ENCODE measurements around the gene GNAZ.

The GNAZ gene

DNA sequence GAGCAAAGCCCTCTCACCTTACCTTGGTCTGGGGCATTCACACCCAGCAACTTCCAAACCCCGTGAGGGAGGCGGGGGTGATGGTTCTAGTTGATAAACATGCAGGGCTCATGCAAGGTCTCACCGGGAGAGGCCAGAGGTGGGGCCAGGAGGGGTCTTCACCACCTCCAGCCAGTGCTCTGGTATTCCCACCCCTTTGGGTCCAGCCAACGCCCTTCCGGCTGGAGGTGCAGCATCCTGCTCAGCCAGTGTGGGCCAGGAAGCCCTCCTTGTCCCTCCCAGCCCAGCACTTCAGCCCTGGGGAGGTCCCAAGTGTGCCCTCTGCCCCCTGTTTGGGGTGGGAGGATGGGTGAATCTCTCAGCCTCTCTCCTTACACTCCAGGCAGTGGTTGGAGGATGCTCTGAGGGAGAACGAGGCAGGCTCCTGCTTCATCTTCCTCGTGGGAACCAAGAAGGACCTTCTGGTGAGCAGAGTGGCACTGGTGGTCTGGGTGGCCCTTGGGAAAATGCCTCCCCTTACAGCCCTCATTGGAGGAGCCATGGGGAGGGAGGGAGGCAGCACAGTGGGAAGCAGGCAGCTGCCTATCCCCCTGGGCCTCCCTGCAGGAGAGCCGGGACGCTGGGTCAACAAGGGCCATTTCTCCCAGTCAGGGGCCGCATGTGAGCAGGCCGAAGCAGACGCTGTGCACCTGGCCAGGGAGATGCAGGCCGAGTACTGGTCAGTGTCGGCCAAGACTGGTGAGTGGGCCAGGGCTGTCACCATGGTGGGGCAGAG, 88.4 kb downstream of the GNAZ start:
- Histone ChIP-seq H2BK15ac (ENCODE audit: low read length) (peak overlapping the region; percentile 77), H3K4me3 (ENCODE audit: low read length in 2 of 2) (no peak overlapping the region), H2AFZ (ENCODE audit: low read length) (no peak overlapping the region), H2BK120ac (ENCODE audit: low read depth, low read length) (no peak overlapping the region), H3K23ac (ENCODE audit: low read depth, low read length, poor library complexity) (peak overlapping the region; percentile 86), H3K4me1 (ENCODE audit: control insufficient read depth in 2 of 2, insufficient read depth in 1 of 2, low read depth in 1 of 2, low read length in 2 of 2) (peaks cover 0 to 13% of the 10 kb centered on the region in 2 donors), H3K4ac (ENCODE audit: low read length) (peak overlapping the region; percentile 68), H2BK12ac (ENCODE audit: low read length) (peak overlapping the region; percentile 34), H4K8ac (ENCODE audit: low read depth, low read length) (no peak overlapping the region), H3K9ac (ENCODE audit: low read depth, low read length, poor library complexity) (peak overlapping the region; percentile 63), H3K27ac (replicated peaks; ENCODE audit: low read length) (no peak overlapping the region), H3K27me3 (ENCODE audit: control insufficient read depth in 3 of 3, insufficient read depth in 3 of 3, low read depth in 1 of 3, low read length in 3 of 3) (no peaks in the 10 kb centered on the region), H3K14ac (ENCODE audit: low read length) (peak overlapping the region; percentile 32), H3K9me3 (replicated peaks in 1 of 2; ENCODE audit: control insufficient read depth in 2 of 2, insufficient read depth in 1 of 2, low read depth in 1 of 2, low read length in 2 of 2) (no peaks in the 10 kb centered on the region), H2BK5ac (ENCODE audit: low read length) (peak overlapping the region; percentile 27), H3K36me3 (replicated peaks in 1 of 2; ENCODE audit: control insufficient read depth in 2 of 2, insufficient read depth in 2 of 2, low read length in 2 of 2) (peaks cover 0 to 39% of the 10 kb centered on the region in 2 donors), H3K18ac (ENCODE audit: low read length) (peak overlapping the region; percentile 71), H3K4me2 (ENCODE audit: insufficient read depth, low read length, poor library complexity, severe bottlenecking) (no peak overlapping the region), H4K91ac (ENCODE audit: low read depth, low read length, poor library complexity) (no peak overlapping the region), H3K79me1 (ENCODE audit: low read depth, low read length) (no peaks in the 10 kb centered on the region), H2AK5ac (ENCODE audit: low read depth, low read length) (peak overlapping the region; percentile 82)
- WGBS, 2 donors (ENCODE audit: extremely low coverage in 2 of 2, insufficient read length in 2 of 2, insufficient replicate concordance in 1 of 2): no CpG with 5 or more reads among the region's 14 CpGs
- DNase-seq (ENCODE audit: low spot score): no peak

- Histone ChIP-seq H3K14ac (ENCODE audit: low read length) (no peak overlapping the region), H3K9ac (ENCODE audit: low read depth, low read length, poor library complexity) (peak overlapping the region; percentile 63), H3K18ac (ENCODE audit: low read length) (peak overlapping the region; percentile 71), H4K8ac (ENCODE audit: low read depth, low read length) (no peak overlapping the region), H2BK120ac (ENCODE audit: low read depth, low read length) (no peak overlapping the region), H4K91ac (ENCODE audit: low read depth, low read length, poor library complexity) (no peak overlapping the region), H3K4me2 (ENCODE audit: insufficient read depth, low read length, poor library complexity, severe bottlenecking) (no peak overlapping the region), H2BK15ac (ENCODE audit: low read length) (peak overlapping the region; percentile 77), H3K23ac (ENCODE audit: low read depth, low read length, poor library complexity) (peak overlapping the region; percentile 86), H3K27me3 (ENCODE audit: control insufficient read depth in 3 of 3, insufficient read depth in 3 of 3, low read depth in 1 of 3, low read length in 3 of 3) (no peaks in the 10 kb centered on the region), H3K4me3 (ENCODE audit: low read length in 2 of 2) (no peak overlapping the region), H3K27ac (replicated peaks; ENCODE audit: low read length) (no peak overlapping the region), H3K36me3 (replicated peaks in 1 of 2; ENCODE audit: control insufficient read depth in 2 of 2, insufficient read depth in 2 of 2, low read length in 2 of 2) (peaks cover 0 to 36% of the 10 kb centered on the region in 2 donors), H2BK12ac (ENCODE audit: low read length) (peak overlapping the region; percentile 34), H2AFZ (ENCODE audit: low read length) (no peak overlapping the region), H2AK5ac (ENCODE audit: low read depth, low read length) (peak overlapping the region; percentile 73), H3K4ac (ENCODE audit: low read length) (peak overlapping the region; percentile 68), H2BK5ac (ENCODE audit: low read length) (no peak overlapping the region), H3K79me1 (ENCODE audit: low read depth, low read length) (no peaks in the 10 kb centered on the region), H3K9me3 (replicated peaks in 1 of 2; ENCODE audit: control insufficient read depth in 2 of 2, insufficient read depth in 1 of 2, low read depth in 1 of 2, low read length in 2 of 2) (no peaks in the 10 kb centered on the region), H3K4me1 (ENCODE audit: control insufficient read depth in 2 of 2, insufficient read depth in 1 of 2, low read depth in 1 of 2, low read length in 2 of 2) (peaks cover under 1 to 10% of the 10 kb centered on the region in 2 donors)
- no peak for DNase-seq (ENCODE audit: low spot score)
- no CpG with 5 or more reads among the region's 6 CpGs for WGBS, 2 donors (ENCODE audit: extremely low coverage in 2 of 2, insufficient read length in 2 of 2, insufficient replicate concordance in 1 of 2)
Observed at GRCh38 chr22:23159291-23159630, 88.9 kb downstream of the GNAZ start.

GRCh38 chr22:23161029-23161428, 90.7 kb downstream of the GNAZ start:
- Histone ChIP-seq H3K4me3 (ENCODE audit: low read length in 2 of 2) (no peak overlapping the region), H3K27me3 (ENCODE audit: control insufficient read depth in 3 of 3, insufficient read depth in 3 of 3, low read depth in 1 of 3, low read length in 3 of 3) (no peaks in the 10 kb centered on the region), H2BK12ac (ENCODE audit: low read length) (no peak overlapping the region), H3K36me3 (replicated peaks in 1 of 2; ENCODE audit: control insufficient read depth in 2 of 2, insufficient read depth in 2 of 2, low read length in 2 of 2) (peaks cover 2 to 22% of the 10 kb centered on the region in 2 donors), H3K23ac (ENCODE audit: low read depth, low read length, poor library complexity) (peak overlapping the region; percentile 86), H3K4me1 (ENCODE audit: control insufficient read depth in 2 of 2, insufficient read depth in 1 of 2, low read depth in 1 of 2, low read length in 2 of 2) (peaks cover 2 to 9% of the 10 kb centered on the region in 2 donors), H3K14ac (ENCODE audit: low read length) (no peak overlapping the region), H2BK5ac (ENCODE audit: low read length) (no peak overlapping the region), H3K18ac (ENCODE audit: low read length) (no peak overlapping the region), H2AK5ac (ENCODE audit: low read depth, low read length) (no peak overlapping the region), H2BK120ac (ENCODE audit: low read depth, low read length) (no peak overlapping the region), H2AFZ (ENCODE audit: low read length) (no peak overlapping the region), H3K4ac (ENCODE audit: low read length) (no peak overlapping the region), H3K9me3 (replicated peaks in 1 of 2; ENCODE audit: control insufficient read depth in 2 of 2, insufficient read depth in 1 of 2, low read depth in 1 of 2, low read length in 2 of 2) (no peaks in the 10 kb centered on the region), H4K91ac (ENCODE audit: low read depth, low read length, poor library complexity) (no peak overlapping the region), H3K9ac (ENCODE audit: low read depth, low read length, poor library complexity) (no peak overlapping the region), H3K27ac (replicated peaks; ENCODE audit: low read length) (no peak overlapping the region), H3K4me2 (ENCODE audit: insufficient read depth, low read length, poor library complexity, severe bottlenecking) (no peak overlapping the region), H4K8ac (ENCODE audit: low read depth, low read length) (no peak overlapping the region), H2BK15ac (ENCODE audit: low read length) (no peak overlapping the region), H3K79me1 (ENCODE audit: low read depth, low read length) (no peaks in the 10 kb centered on the region)
- no CpG with 5 or more reads among the region's 4 CpGs for WGBS, 2 donors (ENCODE audit: extremely low coverage in 2 of 2, insufficient read length in 2 of 2, insufficient replicate concordance in 1 of 2)
- no peak for DNase-seq (ENCODE audit: low spot score)

DNA sequence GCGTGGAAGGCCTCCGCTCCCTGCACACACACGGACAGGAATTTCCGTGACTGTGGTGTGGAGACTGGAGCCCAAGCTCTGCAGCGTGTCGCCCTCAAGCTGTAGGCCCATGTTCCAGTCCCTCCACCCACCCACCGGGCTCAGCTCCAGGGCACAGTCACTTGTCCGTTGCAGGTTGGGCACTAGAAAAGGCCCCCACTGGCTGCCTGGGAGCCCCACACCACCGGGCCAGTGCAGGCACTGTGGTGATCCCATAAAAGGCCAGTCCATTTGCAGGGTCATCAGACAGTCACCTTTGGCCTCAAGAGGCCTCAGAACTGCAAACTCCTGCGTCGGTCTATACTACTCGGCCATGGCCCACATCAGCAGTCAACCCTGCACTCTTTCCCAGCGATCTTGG, 91.3 kb downstream of the GNAZ start:
- Histone ChIP-seq H3K79me1 (ENCODE audit: low read depth, low read length) (no peaks in the 10 kb centered on the region), H3K4ac (ENCODE audit: low read length) (no peak overlapping the region), H3K4me1 (ENCODE audit: control insufficient read depth in 2 of 2, insufficient read depth in 1 of 2, low read depth in 1 of 2, low read length in 2 of 2) (peaks cover 2 to 11% of the 10 kb centered on the region in 2 donors), H2AFZ (ENCODE audit: low read length) (no peak overlapping the region), H3K18ac (ENCODE audit: low read length) (no peak overlapping the region), H2BK5ac (ENCODE audit: low read length) (no peak overlapping the region), H2BK120ac (ENCODE audit: low read depth, low read length) (no peak overlapping the region), H3K9me3 (replicated peaks in 1 of 2; ENCODE audit: control insufficient read depth in 2 of 2, insufficient read depth in 1 of 2, low read depth in 1 of 2, low read length in 2 of 2) (no peaks in the 10 kb centered on the region), H3K4me3 (ENCODE audit: low read length in 2 of 2) (no peak overlapping the region), H4K8ac (ENCODE audit: low read depth, low read length) (no peak overlapping the region), H4K91ac (ENCODE audit: low read depth, low read length, poor library complexity) (no peak overlapping the region), H2BK15ac (ENCODE audit: low read length) (no peak overlapping the region), H2AK5ac (ENCODE audit: low read depth, low read length) (no peak overlapping the region), H3K36me3 (replicated peaks in 1 of 2; ENCODE audit: control insufficient read depth in 2 of 2, insufficient read depth in 2 of 2, low read length in 2 of 2) (peaks cover 2 to 20% of the 10 kb centered on the region in 2 donors), H3K27ac (replicated peaks; ENCODE audit: low read length) (no peak overlapping the region), H3K14ac (ENCODE audit: low read length) (no peak overlapping the region), H3K9ac (ENCODE audit: low read depth, low read length, poor library complexity) (peak overlapping the region; percentile 7), H3K23ac (ENCODE audit: low read depth, low read length, poor library complexity) (peak overlapping the region; percentile 86), H2BK12ac (ENCODE audit: low read length) (peak overlapping the region; percentile 69), H3K4me2 (ENCODE audit: insufficient read depth, low read length, poor library complexity, severe bottlenecking) (no peak overlapping the region), H3K27me3 (ENCODE audit: control insufficient read depth in 3 of 3, insufficient read depth in 3 of 3, low read depth in 1 of 3, low read length in 3 of 3) (no peaks in the 10 kb centered on the region)
- WGBS, 2 donors (ENCODE audit: extremely low coverage in 2 of 2, insufficient read length in 2 of 2, insufficient replicate concordance in 1 of 2): no CpG with 5 or more reads among the region's 13 CpGs
- DNase-seq (ENCODE audit: low spot score): no peak

Measured in neuronal stem cell (in vitro differentiated cells).